Sciatic nerve (tissue), 2 donors: ENCODE data around the gene KCNH8. TPM values are rescaled to one million over a fixed set of nuclear protein-coding genes. Genes with fewer than 3 reads are reported as not detected.

Source experiments
- ATAC-seq: fragments of 200-7000 bp; cut with Tn5 transposase; one replicate; pipeline ENCODE4 v1.9.1; 2020; ENCODE audit warnings: mild to moderate bottlenecking, moderate library complexity
- DNase-seq: peaks from one replicate; pipeline ENCODE4 v3.0.0-alpha.2; 2020; ENCODE audit warnings: low spot score
- intact Hi-C: fragments of 100-400 bp; cut with DNase I; formaldehyde crosslinking; loops from one replicate; pipeline ENCODE4 v1.14.2; 2022
- total RNA-seq: library from RNA; stranded (reverse); fragmentation: NEBNext Ultra II Directional; extraction: Animal tissue kit (Norgen Biotek cat#: 25700); gene quantifications from one replicate; pipeline ENCODE4 v1.2.1, GENCODE V29; 2021
- donor health status: DM: no; HTN: no; CAD: no.
- donor health status: DM: no; HTN: no; CAD: no.

The KCNH8 gene
- total RNA-seq, 1 donor from 2014 or later, result 2.1 TPM

GRCh38 chr3:19334120-19334519, 185.8 kb downstream of the KCNH8 start:
- DNase-seq, result no peak
- ATAC-seq, result no peak
- intact Hi-C loops, result no loop called here

- no peak for DNase-seq
- ATAC-seq, result no peak
- intact Hi-C loops, result no loop called here
Measured at GRCh38 chr3:19338769-19339168, 190.5 kb downstream of the KCNH8 start.

- intact Hi-C loops, result no loop called here
- ATAC-seq (no peak), DNase-seq (no peak)
Measured at GRCh38 chr3:19342389-19342788, 194.1 kb downstream of the KCNH8 start.

DNA sequence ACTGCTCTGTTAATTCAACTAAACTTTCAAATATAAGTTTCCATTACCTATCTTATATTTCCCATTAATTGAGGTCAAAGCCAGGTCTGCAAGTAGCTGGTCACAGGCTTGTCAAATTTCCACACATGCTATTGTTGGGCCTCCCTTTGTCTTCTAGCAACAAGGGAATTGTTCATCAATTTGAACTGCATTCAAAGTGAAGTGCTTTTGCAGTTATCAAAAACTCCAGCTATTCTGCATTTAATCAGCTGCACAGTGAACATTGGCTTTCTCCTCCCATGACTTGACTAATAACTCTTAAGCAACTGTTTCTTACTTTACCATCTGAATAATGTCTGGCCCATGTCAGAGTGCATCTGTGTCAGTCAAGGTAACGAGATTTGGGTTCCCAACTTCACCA, 198.4 kb downstream of the KCNH8 start:
- intact Hi-C loops, result no loop called here
- no peak for ATAC-seq
- no peak for DNase-seq

DNA sequence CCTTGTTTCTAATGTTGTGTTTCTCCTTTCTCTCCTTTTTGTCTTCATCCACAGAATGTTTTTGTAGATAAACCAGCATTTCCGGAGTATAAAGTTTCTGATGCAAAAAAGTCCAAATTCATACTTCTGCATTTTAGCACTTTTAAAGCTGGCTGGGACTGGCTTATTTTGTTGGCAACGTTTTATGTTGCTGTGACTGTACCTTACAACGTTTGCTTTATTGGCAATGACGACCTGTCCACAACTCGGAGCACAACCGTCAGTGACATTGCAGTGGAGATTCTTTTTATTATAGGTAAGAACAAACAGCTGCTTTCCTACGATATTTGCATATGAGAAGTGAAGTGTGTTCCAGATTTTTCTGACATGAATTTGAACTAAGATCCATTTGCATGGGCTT, 199.4 kb downstream of the KCNH8 start:
- DNase-seq (no peak), ATAC-seq (no peak)
- intact Hi-C loops, result no loop called here

- intact Hi-C loops, result no loop called here
- no peak for DNase-seq
- ATAC-seq, result no peak
Measured at GRCh38 chr3:19348500-19348899, 200.2 kb downstream of the KCNH8 start.

DNA sequence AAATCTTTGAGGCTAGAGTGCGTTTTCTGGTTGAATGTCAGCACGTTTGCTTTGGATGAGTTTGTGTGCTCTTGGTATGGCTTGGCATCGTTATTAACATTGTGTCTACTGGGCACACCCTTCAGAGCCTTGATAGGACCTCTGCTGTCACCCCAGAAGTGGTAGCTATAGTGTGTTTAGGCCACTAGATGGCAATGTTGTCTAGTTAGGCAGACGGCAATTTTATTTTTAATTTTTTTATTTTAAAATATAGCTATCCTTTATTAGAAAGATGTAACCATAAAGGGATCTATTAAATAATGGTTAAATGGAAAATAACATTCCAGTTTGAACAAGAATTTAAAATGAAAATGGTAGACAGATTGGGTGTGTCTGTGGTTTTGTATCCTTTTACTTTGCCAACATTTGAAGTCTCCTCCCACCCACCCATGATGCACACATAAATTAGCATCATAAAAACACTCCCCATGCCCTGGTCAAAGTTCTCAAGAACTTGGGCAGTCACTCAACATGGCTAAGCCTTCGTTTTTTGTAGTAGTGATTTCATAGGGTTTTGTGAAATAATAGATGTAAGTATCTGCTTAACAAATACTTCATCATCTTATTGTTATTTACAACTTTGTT, 200.7 kb downstream of the KCNH8 start:
- intact Hi-C loops, result no loop called here
- DNase-seq (no peak), ATAC-seq (no peak)

GRCh38 chr3:19357947-19358346, 209.6 kb downstream of the KCNH8 start:
- ATAC-seq (no peak), DNase-seq (no peak)
- intact Hi-C loops, result no loop called here

DNA sequence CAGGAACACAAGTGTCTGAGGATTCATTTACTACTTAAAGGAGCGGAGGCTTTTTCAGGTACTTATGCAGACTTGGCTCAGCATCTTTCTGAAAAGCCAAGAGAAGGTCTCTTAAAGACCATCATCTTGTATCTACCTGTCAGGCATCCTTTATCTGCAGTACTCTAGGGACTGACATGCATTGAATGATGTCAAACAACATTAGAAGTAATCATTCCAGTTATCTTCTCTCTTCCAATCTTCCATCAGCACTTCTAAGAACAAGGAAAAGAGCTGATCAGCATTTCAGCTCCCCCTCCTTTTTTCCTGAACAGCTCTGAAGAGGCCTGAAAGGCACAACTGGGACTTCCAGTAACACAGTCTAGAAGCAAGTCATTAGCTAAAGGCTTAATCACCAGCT, 214.8 kb downstream of the KCNH8 start:
- DNase-seq, result no peak
- ATAC-seq, result no peak
- intact Hi-C loops, result no loop called here

GRCh38 chr3:19364148-19364547, 215.8 kb downstream of the KCNH8 start:
- no peak for DNase-seq
- intact Hi-C loops, result no loop called here
- no peak for ATAC-seq

- DNase-seq, result no peak
- no peak for ATAC-seq
- intact Hi-C loops, result no loop called here
Measured at GRCh38 chr3:19365471-19365870, 217.2 kb downstream of the KCNH8 start.

DNA sequence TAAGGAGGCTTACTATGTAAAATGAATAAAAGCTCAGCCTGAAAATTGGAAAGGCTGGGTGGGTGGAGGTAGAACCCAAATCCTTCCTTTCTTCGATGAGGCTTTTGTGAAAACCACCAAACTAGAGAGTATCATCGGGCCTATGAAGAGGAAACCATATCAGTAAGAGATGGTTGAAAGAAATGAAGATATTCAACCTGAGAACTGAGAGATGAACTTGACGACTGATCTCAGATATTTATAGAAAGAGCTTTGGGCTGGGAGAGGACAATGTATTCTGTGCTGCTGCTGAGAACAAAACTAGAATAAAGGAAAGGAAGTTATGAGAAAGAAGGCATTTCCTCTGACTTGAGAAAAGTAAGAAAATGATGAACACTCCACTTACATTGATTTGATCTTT, 236.6 kb downstream of the KCNH8 start:
- intact Hi-C loops, result no loop called here
- DNase-seq (no peak), ATAC-seq (no peak)

- no peak for ATAC-seq
- intact Hi-C loops, result no loop called here
Measured at GRCh38 chr3:19392150-19392549, 243.8 kb downstream of the KCNH8 start.

DNA sequence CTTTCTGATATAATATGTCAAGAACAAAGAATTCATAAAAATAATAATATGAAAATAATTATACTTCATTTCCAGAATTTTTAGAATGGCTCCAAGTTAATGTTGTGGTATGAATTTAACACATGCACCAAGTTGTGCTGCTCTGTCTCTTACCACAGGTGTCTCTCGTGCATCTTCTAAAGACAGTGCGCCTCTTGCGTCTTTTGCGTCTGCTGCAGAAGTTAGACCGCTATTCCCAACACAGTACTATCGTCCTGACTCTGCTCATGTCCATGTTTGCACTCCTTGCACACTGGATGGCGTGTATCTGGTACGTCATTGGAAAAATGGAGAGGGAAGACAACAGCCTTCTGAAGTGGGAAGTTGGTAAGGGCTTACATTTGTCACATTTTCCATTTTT, 246.6 kb downstream of the KCNH8 start:
- no peak for ATAC-seq
- DNase-seq, result no peak
- intact Hi-C loops, result no loop called here

More at GRCh38 chr3:19392150-19392549, 243.8 kb downstream of the KCNH8 start:
- no peak for DNase-seq

- DNase-seq (no peak), ATAC-seq (no peak)
- intact Hi-C loops, result no loop called here
Measured at GRCh38 chr3:19396726-19397125, 248.4 kb downstream of the KCNH8 start.

DNA sequence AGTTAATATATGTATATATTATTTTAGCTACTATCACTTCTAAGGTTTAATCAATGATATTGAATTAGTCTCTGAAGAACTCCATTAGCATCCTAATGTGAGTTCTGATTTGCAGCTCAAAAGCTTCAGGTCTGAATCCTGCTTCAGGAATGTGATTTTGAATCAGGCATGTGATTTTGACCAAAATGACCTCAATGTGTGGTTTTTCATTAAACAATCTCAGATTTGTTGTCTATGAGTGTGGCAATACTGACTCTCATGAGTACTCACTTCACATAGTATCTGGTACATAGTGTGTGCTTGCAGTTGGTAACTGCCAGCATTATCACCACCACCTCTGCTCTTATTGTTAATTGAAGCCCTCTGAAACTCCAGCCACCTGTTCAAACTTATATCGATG, 251.0 kb downstream of the KCNH8 start:
- DNase-seq (no peak), ATAC-seq (no peak)
- intact Hi-C loops, result no loop called here

DNA sequence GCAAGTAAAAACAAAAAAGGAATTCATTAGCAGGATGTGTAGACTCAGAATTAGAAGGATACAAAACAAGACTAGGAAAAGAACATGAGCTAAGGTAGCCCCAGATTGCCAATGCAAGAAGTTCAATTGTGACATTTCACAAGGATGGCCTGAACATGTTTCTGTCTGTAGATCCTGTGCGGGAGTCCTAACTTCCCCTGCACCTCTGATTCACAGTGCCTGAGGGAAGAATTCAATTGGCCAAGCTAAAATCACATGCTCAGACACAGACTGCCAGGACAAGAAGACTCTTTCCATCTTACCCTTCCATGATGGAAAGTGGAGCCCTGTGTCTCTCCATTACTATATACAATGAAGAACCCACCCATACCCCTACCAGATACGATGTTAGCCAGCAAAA, 251.5 kb downstream of the KCNH8 start:
- ATAC-seq (no peak), DNase-seq (no peak)
- intact Hi-C loops, result no loop called here

DNA sequence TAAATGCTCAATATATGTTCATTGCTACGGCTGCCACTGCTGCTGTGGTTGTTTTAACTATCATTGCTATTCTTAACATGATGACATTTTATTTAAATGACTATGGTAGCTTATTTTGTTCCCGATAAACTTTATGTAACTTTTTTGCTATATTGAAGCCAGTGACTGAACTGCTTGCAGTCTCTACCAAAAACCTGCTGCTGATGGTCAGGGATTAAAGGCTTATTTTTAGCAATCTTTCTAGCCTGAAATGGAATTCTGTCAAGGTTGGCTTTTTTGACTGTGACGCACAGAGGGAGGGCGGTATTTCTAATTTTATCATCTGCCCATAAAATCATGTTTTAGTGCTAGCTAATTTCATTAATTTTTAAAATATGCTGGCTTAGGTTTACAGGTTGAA, 271.8 kb downstream of the KCNH8 start:
- ATAC-seq (no peak), DNase-seq (no peak)
- intact Hi-C loops, result no loop called here

GRCh38 chr3:19425825-19426224, 277.5 kb downstream of the KCNH8 start:
- ATAC-seq, result no peak
- intact Hi-C loops, result no loop called here

DNA sequence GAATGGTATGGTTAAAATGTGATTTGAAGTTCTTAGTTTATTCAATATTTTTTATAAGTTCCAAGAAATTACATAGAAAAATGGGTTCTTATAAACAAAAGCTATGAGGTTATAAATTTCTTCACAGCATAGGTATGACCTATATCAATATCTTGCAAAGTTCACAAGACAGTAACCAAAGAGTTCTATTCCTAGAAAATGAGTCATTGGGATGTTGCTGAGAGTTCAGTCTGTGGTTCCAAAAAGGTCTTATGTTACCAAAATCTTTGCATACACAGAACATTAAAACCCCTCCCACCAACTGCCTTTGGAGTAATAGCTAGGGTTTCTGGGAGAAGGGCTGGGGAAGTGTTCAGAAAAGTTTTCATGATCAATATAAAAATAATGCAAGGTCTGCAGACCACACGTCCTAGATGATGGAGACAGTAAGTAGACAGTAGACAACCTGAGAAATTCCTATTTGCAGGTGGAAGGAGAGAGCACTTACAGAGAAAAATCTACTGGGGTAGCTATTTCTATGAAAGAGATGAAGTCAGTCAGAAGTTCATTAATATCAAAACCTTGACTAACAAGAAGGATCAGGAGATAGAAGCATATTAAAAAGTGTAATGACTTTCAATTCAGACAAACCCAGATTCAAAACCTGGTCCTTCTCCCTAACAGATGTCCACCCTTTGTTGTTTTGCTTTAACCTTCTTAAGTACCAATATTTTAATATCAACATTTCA, 279.3 kb downstream of the KCNH8 start:
- DNase-seq, result no peak
- intact Hi-C loops, result no loop called here
- ATAC-seq, result no peak

More at GRCh38 chr3:19425825-19426224, 277.5 kb downstream of the KCNH8 start:
- no peak for DNase-seq

DNA sequence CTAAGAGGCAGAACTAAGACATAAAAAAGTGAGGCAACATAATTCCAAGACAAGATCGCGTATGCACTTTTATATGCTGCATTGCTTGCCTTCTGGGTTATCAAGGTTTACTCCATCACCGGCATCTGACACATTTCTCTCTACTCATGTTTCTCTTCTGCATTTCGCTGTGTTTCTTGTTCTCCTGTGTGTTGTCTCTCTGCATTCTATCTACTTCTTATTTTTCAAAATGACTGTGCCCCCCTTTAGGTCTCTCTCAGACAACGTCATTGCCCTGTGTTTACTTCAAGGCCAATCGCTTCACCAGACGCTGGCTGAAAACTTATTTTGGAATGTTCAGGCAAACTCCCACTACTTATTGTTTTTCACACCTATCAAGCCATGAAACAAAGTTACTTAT, 280.4 kb downstream of the KCNH8 start:
- intact Hi-C loops, result no loop called here
- ATAC-seq, result no peak
- DNase-seq, result no peak
